Gastroesophageal sphincter (tissue), 4 donors: ENCODE measurements around the gene ZFR. TPM values are rescaled to one million over a fixed set of nuclear protein-coding genes. Genes with fewer than 3 reads are reported as not detected.

Experiments used
- ATAC-seq: fragments of 150-250 bp; one replicate; pipeline ENCODE4 v1.9.1; 2016; ENCODE audit warnings: mild to moderate bottlenecking, moderate library complexity
- H3K27ac ChIP-seq, 4 donors: fragments of 200-600 bp; sonication (generic) in 3 of 4; 1 replicate in 3 of 4; 2 replicates in 1 of 4; pipeline ENCODE4 v1.5.1; 2016 to 2019
- H3K27me3 ChIP-seq: fragments of 200-600 bp; sonication (generic); one replicate; pipeline ENCODE4 v1.5.1; 2019
- H3K36me3 ChIP-seq, 2 donors: fragments of 200-600 bp; sonication (generic); one replicate each; pipeline ENCODE4 v1.5.1; 2019; ENCODE audit warnings: control low read depth in 1 of 2
- H3K4me1 ChIP-seq, 3 donors: fragments of 200-600 bp; sonication (generic); 1 replicate in 2 of 3; 2 replicates in 1 of 3; pipeline ENCODE4 v1.5.1; 2016 to 2019; ENCODE audit warnings: control low read depth in 2 of 3
- H3K4me3 ChIP-seq, 2 donors: fragments of 200-600 bp; sonication (generic); one replicate each; pipeline ENCODE4 v1.5.1; 2019; ENCODE audit warnings: mild to moderate bottlenecking in 1 of 2, moderate library complexity in 1 of 2
- H3K9me3 ChIP-seq, 3 donors: fragments of 200-600 bp; sonication (generic); one replicate each; pipeline ENCODE4 v1.5.1; 2017 to 2019; ENCODE audit warnings: control low read depth in 2 of 3
- CTCF ChIP-seq, 4 experiments: fragments of 200-600 bp in 2 of 4; fragments of 450-650 bp in 2 of 4; sonication (generic) in 1 of 4; IDR thresholded peaks; one replicate each; pipeline ENCODE4 v1.5.1; 2017 to 2019; ENCODE audit warnings: antibody characterized with exemption in 4 of 4, mild to moderate bottlenecking in 2 of 4, moderate library complexity in 2 of 4
- EP300 ChIP-seq: sonication (generic); formaldehyde crosslinking; IDR thresholded peaks from one replicate; pipeline ENCODE4 v1.6.1; 2017; ENCODE audit warnings: antibody characterized with exemption, mild to moderate bottlenecking
- POLR2A ChIP-seq, 2 donors: fragments of 450-650 bp; IDR thresholded peaks; one replicate each; pipeline ENCODE4 v1.6.1; 2017; ENCODE audit warnings: antibody characterized with exemption in 2 of 2, mild to moderate bottlenecking in 2 of 2, moderate library complexity in 1 of 2
- POLR2AphosphoS5 ChIP-seq: sonication (generic); formaldehyde crosslinking; IDR thresholded peaks from one replicate; pipeline ENCODE4 v1.6.1; 2017; ENCODE audit warnings: antibody characterized with exemption
- WGBS, 2 donors: methylation state at CpG; one replicate each; pipeline ENCODE4 v1.1.5; 2018; ENCODE audit warnings: low coverage in 1 of 2; 5-methylcytosine and 5-hydroxymethylcytosine counted together
- total RNA-seq, 4 donors: library from RNA; depleted of rRNA; stranded (reverse); fragments of >200 nt; gene quantifications; one replicate each; pipeline ENCODE4 v1.1.0, GENCODE V29; 2016

ZFR gene
- total RNA-seq, 4 donors from 2014 or later: 92.9 to 108 (median 100) TPM

GRCh38 chr5:32462618-32463017, 18.1 kb upstream of the ZFR start:
- 30 to 95% methylated on average over 1 of the region's 1 CpG for WGBS, 2 donors
- Histone ChIP-seq H3K4me3 (no peak overlapping the region), H3K9me3 (no peaks in the 10 kb centered on the region), H3K27me3 (no peaks in the 10 kb centered on the region), H3K36me3 (no peaks in the 10 kb centered on the region), H3K27ac (no peak overlapping the region), H3K4me1 (no peaks in the 10 kb centered on the region)
- ATAC-seq: no peak
- TF ChIP-seq EP300 (no peak), POLR2A (IDR thresholded peaks at IDR 0.05) (no peak), POLR2AphosphoS5 (no peak), CTCF (IDR thresholded peaks at IDR 0.05) (no peak)

- WGBS, 2 donors: 79 to 92% methylated on average over 6 of the region's 6 CpGs
- no peak overlapping the region for H3K4me3 ChIP-seq
Observed at GRCh38 chr5:32461441-32462120, 17.0 kb upstream of the ZFR start.

GRCh38 chr5:32460702-32461101, 16.2 kb upstream of the ZFR start:
- WGBS, 2 donors: 80 to 87% methylated on average over 1 to 2 of the region's 2 CpGs
- no peaks in the 10 kb centered on the region for H3K27me3 ChIP-seq
- no peaks in the 10 kb centered on the region for H3K4me1 ChIP-seq
- no peaks in the 10 kb centered on the region for H3K36me3 ChIP-seq
- H3K4me3 ChIP-seq: no peak overlapping the region
- H3K27ac ChIP-seq: no peak overlapping the region
- no peak for TF ChIP-seq POLR2A (IDR thresholded peaks at IDR 0.05)
- TF ChIP-seq POLR2AphosphoS5: no peak
- no peak for TF ChIP-seq CTCF (IDR thresholded peaks at IDR 0.05)
- no peak for TF ChIP-seq EP300
- no peak for ATAC-seq
- H3K9me3 ChIP-seq: no peaks in the 10 kb centered on the region

More at GRCh38 chr5:32461441-32462120, 17.0 kb upstream of the ZFR start:
- TF ChIP-seq CTCF (IDR thresholded peaks at IDR 0.05) (no peak), POLR2A (IDR thresholded peaks at IDR 0.05) (no peak), POLR2AphosphoS5 (no peak), EP300 (no peak)
- Histone ChIP-seq H3K27me3 (no peaks in the 10 kb centered on the region), H3K4me1 (no peaks in the 10 kb centered on the region), H3K36me3 (no peaks in the 10 kb centered on the region), H3K9me3 (no peaks in the 10 kb centered on the region), H3K27ac (no peak overlapping the region)
- ATAC-seq: no peak

- Histone ChIP-seq H3K4me3 (no peak overlapping the region), H3K27me3 (no peaks in the 10 kb centered on the region), H3K9me3 (no peaks in the 10 kb centered on the region), H3K4me1 (no peaks in the 10 kb centered on the region), H3K36me3 (no peaks in the 10 kb centered on the region), H3K27ac (no peak overlapping the region)
- ATAC-seq: no peak
- WGBS, 2 donors: 65 to 100% methylated on average over 3 of the region's 5 CpGs
- no peak for TF ChIP-seq CTCF (IDR thresholded peaks at IDR 0.05)
- TF ChIP-seq POLR2A (IDR thresholded peaks at IDR 0.05): no peak
- no peak for TF ChIP-seq POLR2AphosphoS5
- no peak for TF ChIP-seq EP300
Observed at GRCh38 chr5:32458880-32459495, 14.4 kb upstream of the ZFR start.

- H3K9me3 ChIP-seq: no peaks in the 10 kb centered on the region
- no peaks in the 10 kb centered on the region for H3K27me3 ChIP-seq
- ATAC-seq: no peak
- 85 to 91% methylated on average over 4 to 6 of the region's 6 CpGs for WGBS, 2 donors
- no peak overlapping the region for H3K27ac ChIP-seq
- no peaks in the 10 kb centered on the region for H3K4me1 ChIP-seq
- H3K36me3 ChIP-seq: no peaks in the 10 kb centered on the region
- no peak overlapping the region for H3K4me3 ChIP-seq
- TF ChIP-seq CTCF (IDR thresholded peaks at IDR 0.05) (no peak), EP300 (no peak), POLR2AphosphoS5 (no peak), POLR2A (IDR thresholded peaks at IDR 0.05) (no peak)
Observed at GRCh38 chr5:32455311-32455710, 10.8 kb upstream of the ZFR start.
